Activated B cell treated with CpG ODN at 0.5 μM for 24 hours (primary cell): ENCODE results near the gene ATE1. TPM values are rescaled to one million over a fixed set of nuclear protein-coding genes. Genes with fewer than 3 reads are reported as not detected.

Experiments
- ATAC-seq: fragments of 200-7000 bp; cut with Tn5 transposase; one replicate; pipeline ENCODE4 v1.10.0; 2021; ENCODE audit warnings: low read depth, mild to moderate bottlenecking, moderate library complexity
- CTCF ChIA-PET: fragments of 350-600 bp; sonication (Branson Sonifier 250); formaldehyde crosslinking; loops from one replicate; lab custom pipeline; 2021; ENCODE audit warnings: antibody characterized with exemption; lab: Charles Lee
- POLR2A ChIA-PET: fragments of 350-600 bp; sonication (Branson Sonifier 250); formaldehyde crosslinking; loops from one replicate; lab custom pipeline; 2021; ENCODE audit warnings: antibody characterized with exemption; lab: Charles Lee
- DNase-seq: peaks from one replicate; pipeline ENCODE4 v3.0.0; 2022
- H3K27ac Mint-ChIP-seq: one replicate; pipeline ENCODE4 v1.8.0; 2020; ENCODE audit warnings: mixed read lengths
- H3K27me3 Mint-ChIP-seq: one replicate; pipeline ENCODE4 v1.8.0; 2021; ENCODE audit warnings: mixed read lengths
- H3K36me3 Mint-ChIP-seq: one replicate; pipeline ENCODE4 v1.8.0; 2021; ENCODE audit warnings: low read depth, mixed read lengths
- H3K4me1 Mint-ChIP-seq: one replicate; pipeline ENCODE4 v1.8.0; 2021; ENCODE audit warnings: mixed read lengths
- H3K4me3 Mint-ChIP-seq: one replicate; pipeline ENCODE4 v1.8.0; 2020; ENCODE audit warnings: mild to moderate bottlenecking, mixed read lengths
- H3K9me3 Mint-ChIP-seq: one replicate; pipeline ENCODE4 v1.8.0; 2020; ENCODE audit warnings: mixed read lengths
- CTCF ChIP-seq: fragments of 200-600 bp; IDR thresholded peaks from one replicate; pipeline ENCODE4 v1.8.0; 2022; ENCODE audit warnings: antibody characterized with exemption, mild to moderate bottlenecking
- intact Hi-C: fragments of 100-400 bp; cut with micrococcal nuclease; formaldehyde crosslinking; loops from one replicate; pipeline ENCODE4 v1.15.1; 2024
- total RNA-seq: library from RNA; stranded (reverse); gene quantifications from 2 replicates; pipeline ENCODE4 v1.2.3, GENCODE V29; 2022

ATE1 gene
- total RNA-seq, 1 donor from 2014 or later, result 31.0 TPM

- intact Hi-C loops, result no loop called here
- Mint-ChIP-seq H3K36me3 (no peaks in the 10 kb centered on the region), H3K27ac (no peak overlapping the region), H3K4me3 (no peak overlapping the region), H3K9me3 (peaks cover 2% of the 10 kb centered on the region), H3K27me3 (no peaks in the 10 kb centered on the region), H3K4me1 (no peaks in the 10 kb centered on the region)
- CTCF ChIA-PET, result no interaction called here
- DNase-seq, result no peak
- POLR2A ChIA-PET, result no interaction called here
- TF ChIP-seq CTCF, result no peak
- no peak for ATAC-seq
Observed at GRCh38 chr10:121694327-121694965, 233.4 kb downstream of the ATE1 start.

DNA sequence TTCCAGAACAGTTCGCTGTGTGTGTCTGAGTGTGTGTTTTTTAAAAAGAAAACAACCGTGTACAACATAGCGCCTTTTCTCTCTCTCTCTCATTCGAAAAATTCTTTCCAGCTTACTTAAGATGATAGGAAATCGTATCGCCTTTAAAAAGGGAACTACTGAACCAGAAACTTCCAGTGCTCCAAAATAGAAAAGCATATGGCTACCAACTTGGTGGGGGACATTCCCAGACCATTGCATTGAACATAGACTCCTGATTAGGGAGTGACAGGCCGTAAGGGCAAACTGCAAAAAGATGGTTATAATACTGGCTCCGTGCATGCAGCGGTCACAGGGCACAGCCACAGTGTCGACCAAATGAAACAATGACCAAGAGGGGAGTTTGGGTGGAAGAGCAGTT is 235.2 kb downstream of the ATE1 start:
- no peaks in the 10 kb centered on the region for H3K9me3 Mint-ChIP-seq
- H3K27me3 Mint-ChIP-seq, result no peaks in the 10 kb centered on the region
- H3K36me3 Mint-ChIP-seq, result no peaks in the 10 kb centered on the region
- H3K4me3 Mint-ChIP-seq, result no peak overlapping the region
- DNase-seq (no peak), ATAC-seq (no peak)
- ChIA-PET CTCF (no interaction called here), POLR2A (no interaction called here)
- intact Hi-C loops, result no loop called here
- no peaks in the 10 kb centered on the region for H3K4me1 Mint-ChIP-seq
- TF ChIP-seq CTCF, result no peak
- H3K27ac Mint-ChIP-seq, result no peak overlapping the region

- ATAC-seq (no peak), DNase-seq (no peak)
- H3K36me3 Mint-ChIP-seq, result no peaks in the 10 kb centered on the region
- no peaks in the 10 kb centered on the region for H3K4me1 Mint-ChIP-seq
- intact Hi-C loops, result no loop called here
- no peak overlapping the region for H3K27ac Mint-ChIP-seq
- ChIA-PET CTCF (no interaction called here), POLR2A (no interaction called here)
- TF ChIP-seq CTCF, result no peak
- no peaks in the 10 kb centered on the region for H3K9me3 Mint-ChIP-seq
- H3K27me3 Mint-ChIP-seq, result no peaks in the 10 kb centered on the region
- H3K4me3 Mint-ChIP-seq, result no peak overlapping the region
Observed at GRCh38 chr10:121690970-121691369, 236.9 kb downstream of the ATE1 start.

Other genes with a start within 250 kb of the ATE1 start
- gene NSMCE4A, start 47.2 kb upstream of the ATE1 start, total RNA-seq, result 70.3 and 78.0 TPM in 2 replicates
- gene TACC2, start 61.1 kb upstream of the ATE1 start, total RNA-seq, result not detected in 2 replicates